Astrocyte of the cerebellum (primary cell): ENCODE measurements around the gene BAHD1.

Experiments
- DNase-seq: peaks from one replicate; pipeline ENCODE4 v3.0.0-alpha.2; 2011; ENCODE audit warnings: low read depth
- H3K4me3 ChIP-seq: 2 replicates; pipeline ENCODE4 v1.5.1; 2011; ENCODE audit warnings: mild to moderate bottlenecking, low read depth, low read length, moderate library complexity
- CTCF ChIP-seq: IDR thresholded peaks from 2 replicates; pipeline ENCODE4 v1.5.1; 2012; ENCODE audit warnings: low read length, low read depth, moderate library complexity, mild to moderate bottlenecking; ENCODE audit errors: missing control alignments
- in situ Hi-C: cut with HindIII; loops from 2 replicates; pipeline ENCODE4 v1.10.0; 2017; ENCODE audit warnings: low sequenced_read_pairs

BAHD1 gene

GRCh38 chr15:40430271-40430805 is 10.4 kb upstream of the BAHD1 start:
- in situ Hi-C loops = no loop called here
- H3K4me3 ChIP-seq = no peak overlapping the region
- no peak for TF ChIP-seq CTCF
- no peak for DNase-seq

- no peak overlapping the region for H3K4me3 ChIP-seq
- in situ Hi-C loops = no loop called here
- no peak for DNase-seq
- TF ChIP-seq CTCF = no peak
Observed at GRCh38 chr15:40435023-40435709, 5.6 kb upstream of the BAHD1 start.

- no peak for DNase-seq
- peak overlapping the region; percentile 40 for H3K4me3 ChIP-seq
- in situ Hi-C loops = no loop called here
- TF ChIP-seq CTCF = no peak
Observed at GRCh38 chr15:40435710-40436089, 5.1 kb upstream of the BAHD1 start.

GRCh38 chr15:40436116-40436891 is 4.4 kb upstream of the BAHD1 start:
- H3K4me3 ChIP-seq = peak overlapping the region; percentile 40
- TF ChIP-seq CTCF = no peak
- in situ Hi-C loops = no loop called here
- no peak for DNase-seq

GRCh38 chr15:40436892-40437751 is 3.6 kb upstream of the BAHD1 start:
- no peak for DNase-seq
- in situ Hi-C loops = no loop called here
- TF ChIP-seq CTCF = no peak
- peak overlapping the region; percentile 40 for H3K4me3 ChIP-seq

GRCh38 chr15:40437752-40438687 is 2.7 kb upstream of the BAHD1 start:
- TF ChIP-seq CTCF = no peak
- H3K4me3 ChIP-seq = no peak overlapping the region
- in situ Hi-C loops = no loop called here
- no peak for DNase-seq
